Adrenal gland (tissue), 5 donors: ENCODE data around the gene RNASE8.

Source experiments
- CTCF ChIP-seq, 6 experiments: fragments of 450-650 bp in 4 of 6; fragments of 200-600 bp in 2 of 6; sonication (generic) in 1 of 6; IDR thresholded peaks; 1 replicate in 5 of 6; 2 replicates in 1 of 6; pipeline versions ENCODE4 v1.5.1 to v1.8.0; 2016 to 2021; ENCODE audit warnings: antibody characterized with exemption in 6 of 6, mild to moderate bottlenecking in 2 of 6, moderate library complexity in 1 of 6
- POLR2A ChIP-seq, 2 donors: fragments of 450-650 bp; IDR thresholded peaks; one replicate each; pipeline ENCODE4 v1.6.1; 2017; ENCODE audit warnings: antibody characterized with exemption in 2 of 2, mild to moderate bottlenecking in 2 of 2, moderate library complexity in 1 of 2
- donor health status: DM: no; HTN: no; CAD: no.

GRCh38 chr14:21016413-21017190, 41.0 kb upstream of the RNASE8 start:
- TF ChIP-seq CTCF (IDR thresholded peaks at IDR 0.05), result no peak
- no peak for TF ChIP-seq POLR2A (IDR thresholded peaks at IDR 0.05)
